Measurements from ENCODE around the gene RRAGC. TPM values are rescaled to one million over a fixed set of nuclear protein-coding genes. Genes with fewer than 3 reads are reported as not detected.

The RRAGC gene
- total and polyA plus RNA-seq, 9 of the 15 experiments (the other 6 are each of a cell fraction or from before 2014, with no cell fraction given) = 3.9 to 16.9 (median 10.9) TPM

DNA sequence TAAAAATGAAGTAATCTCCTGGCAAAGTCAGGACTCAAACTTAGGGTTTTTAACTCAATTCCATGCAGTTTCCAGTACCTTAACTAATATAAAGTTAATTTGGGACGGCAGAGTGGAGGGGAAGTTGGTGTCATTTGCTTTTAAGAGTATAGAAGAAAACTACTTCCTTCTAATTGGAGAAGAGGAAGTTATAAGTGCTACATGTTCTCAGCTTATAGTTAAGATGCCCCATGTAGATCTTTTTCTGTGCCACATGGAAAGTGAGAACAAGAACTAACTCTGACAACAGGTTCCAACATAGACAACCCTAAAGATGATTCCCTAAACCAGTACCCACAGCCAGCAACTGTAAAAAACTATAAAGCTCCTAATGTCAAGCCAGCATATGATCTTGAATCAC is 11.5 kb downstream of the RRAGC start (continued):
- TF ChIP-seq, protein P1, sequence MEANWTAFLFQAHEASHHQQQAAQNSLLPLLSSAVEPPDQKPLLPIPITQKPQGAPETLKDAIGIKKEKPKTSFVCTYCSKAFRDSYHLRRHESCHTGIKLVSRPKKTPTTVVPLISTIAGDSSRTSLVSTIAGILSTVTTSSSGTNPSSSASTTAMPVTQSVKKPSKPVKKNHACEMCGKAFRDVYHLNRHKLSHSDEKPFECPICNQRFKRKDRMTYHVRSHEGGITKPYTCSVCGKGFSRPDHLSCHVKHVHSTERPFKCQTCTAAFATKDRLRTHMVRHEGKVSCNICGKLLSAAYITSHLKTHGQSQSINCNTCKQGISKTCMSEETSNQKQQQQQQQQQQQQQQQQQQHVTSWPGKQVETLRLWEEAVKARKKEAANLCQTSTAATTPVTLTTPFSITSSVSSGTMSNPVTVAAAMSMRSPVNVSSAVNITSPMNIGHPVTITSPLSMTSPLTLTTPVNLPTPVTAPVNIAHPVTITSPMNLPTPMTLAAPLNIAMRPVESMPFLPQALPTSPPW (CRISPR knock-in tag; IDR thresholded peaks at IDR 0.05) = no peak
- no peak for TF ChIP-seq HNRNPK (IDR thresholded peaks at IDR 0.05; ENCODE audit: low read depth, low read length, poor library complexity, severe bottlenecking)
- TF ChIP-seq, protein P2, sequence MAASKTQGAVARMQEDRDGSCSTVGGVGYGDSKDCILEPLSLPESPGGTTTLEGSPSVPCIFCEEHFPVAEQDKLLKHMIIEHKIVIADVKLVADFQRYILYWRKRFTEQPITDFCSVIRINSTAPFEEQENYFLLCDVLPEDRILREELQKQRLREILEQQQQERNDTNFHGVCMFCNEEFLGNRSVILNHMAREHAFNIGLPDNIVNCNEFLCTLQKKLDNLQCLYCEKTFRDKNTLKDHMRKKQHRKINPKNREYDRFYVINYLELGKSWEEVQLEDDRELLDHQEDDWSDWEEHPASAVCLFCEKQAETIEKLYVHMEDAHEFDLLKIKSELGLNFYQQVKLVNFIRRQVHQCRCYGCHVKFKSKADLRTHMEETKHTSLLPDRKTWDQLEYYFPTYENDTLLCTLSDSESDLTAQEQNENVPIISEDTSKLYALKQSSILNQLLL (CRISPR knock-in tag; IDR thresholded peaks at IDR 0.05; ENCODE audit: borderline replicate concordance) = no peak

DNA sequence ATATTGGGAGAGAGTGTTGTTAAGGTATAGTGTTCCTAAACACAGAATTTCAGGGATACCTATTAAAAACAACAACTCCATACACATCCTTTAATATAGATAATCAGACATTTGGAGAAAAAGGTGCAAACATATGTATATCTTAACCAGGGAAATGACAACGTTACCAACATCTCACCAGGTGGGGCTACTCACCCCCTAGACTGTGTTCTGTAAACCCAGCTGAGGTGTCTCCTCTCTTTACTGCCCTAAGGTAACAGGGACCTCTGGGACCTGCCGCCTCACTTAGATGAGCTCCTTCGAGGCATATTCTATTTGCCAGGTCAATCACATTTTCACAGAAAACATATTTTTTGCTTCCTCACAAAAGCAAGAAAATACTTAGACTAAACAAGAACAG is 13.4 kb downstream of the RRAGC start:
- FAIRE-seq (no peak), DNase-seq (ENCODE audit: extremely low read depth in 1 of 4, low spot score in 3 of 4) (no peak), ATAC-seq (peak; percentile 60; the same call in 1 of the 3 replicates)
- Histone ChIP-seq H3K36me3 (ENCODE audit: control insufficient read depth, insufficient read depth, low read length) (peaks cover 53% of the 10 kb centered on the region), H3K9me3 (replicated peaks; ENCODE audit: control insufficient read depth, insufficient read depth, low read depth, low read length) (no peaks in the 10 kb centered on the region), H2AFZ (ENCODE audit: low read depth, low read length) (no peak overlapping the region), H3K9ac (ENCODE audit: insufficient read depth in 1 of 2, low read depth in 2 of 2, low read length in 2 of 2) (no peak overlapping the region), H3K4me3 (no peak overlapping the region), H3K4me2 (ENCODE audit: insufficient read depth, low read length) (no peak overlapping the region), H3K27me3 (ENCODE audit: control insufficient read depth in 2 of 2, insufficient read depth in 2 of 2, low read length in 2 of 2) (no peaks in the 10 kb centered on the region), H4K20me1 (replicated peaks; ENCODE audit: control insufficient read depth, insufficient read depth, low read length) (no peaks in the 10 kb centered on the region), H3K79me2 (ENCODE audit: control insufficient read depth, insufficient read depth, low read length) (no peaks in the 10 kb centered on the region), H3K9me1 (ENCODE audit: control insufficient read depth, insufficient read depth, low read length) (no peaks in the 10 kb centered on the region), H3K4me1 (replicated peaks in 1 of 2; ENCODE audit: control insufficient read depth in 2 of 2, insufficient read depth in 2 of 2, low read length in 2 of 2) (no peaks in the 10 kb centered on the region), H3K27ac (ENCODE audit: extremely low read depth, low read depth, low read length) (no peak overlapping the region)
- POLR2A ChIA-PET = interaction anchor here (0.5 to 4.2 kb wide), 4 partner anchors 12 to 970 kb away, joined by 3 to 22 read pairs (median 3); partner anchors contain the start of gene RRAGC
- CTCF ChIA-PET (ENCODE audit: low intra/inter-chr PET ratio) = no interaction called here
- intact Hi-C loops (cut with micrococcal nuclease) (loop anchor here (5.0 kb wide), 1 partner anchor 246 kb away; no protein-coding TSS in a partner anchor), in situ Hi-C loops (cut with MboI) (no loop called here)
- no peak for TF ChIP-seq PHF20 (IDR thresholded peaks at IDR 0.05; ENCODE audit: partially characterized antibody)
- TF ChIP-seq, protein P3, sequence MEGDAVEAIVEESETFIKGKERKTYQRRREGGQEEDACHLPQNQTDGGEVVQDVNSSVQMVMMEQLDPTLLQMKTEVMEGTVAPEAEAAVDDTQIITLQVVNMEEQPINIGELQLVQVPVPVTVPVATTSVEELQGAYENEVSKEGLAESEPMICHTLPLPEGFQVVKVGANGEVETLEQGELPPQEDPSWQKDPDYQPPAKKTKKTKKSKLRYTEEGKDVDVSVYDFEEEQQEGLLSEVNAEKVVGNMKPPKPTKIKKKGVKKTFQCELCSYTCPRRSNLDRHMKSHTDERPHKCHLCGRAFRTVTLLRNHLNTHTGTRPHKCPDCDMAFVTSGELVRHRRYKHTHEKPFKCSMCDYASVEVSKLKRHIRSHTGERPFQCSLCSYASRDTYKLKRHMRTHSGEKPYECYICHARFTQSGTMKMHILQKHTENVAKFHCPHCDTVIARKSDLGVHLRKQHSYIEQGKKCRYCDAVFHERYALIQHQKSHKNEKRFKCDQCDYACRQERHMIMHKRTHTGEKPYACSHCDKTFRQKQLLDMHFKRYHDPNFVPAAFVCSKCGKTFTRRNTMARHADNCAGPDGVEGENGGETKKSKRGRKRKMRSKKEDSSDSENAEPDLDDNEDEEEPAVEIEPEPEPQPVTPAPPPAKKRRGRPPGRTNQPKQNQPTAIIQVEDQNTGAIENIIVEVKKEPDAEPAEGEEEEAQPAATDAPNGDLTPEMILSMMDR (IDR thresholded peaks at IDR 0.05 in 2 of 3, conservative IDR thresholded peaks at IDR 0.05 in 1 of 3; ENCODE audit: insufficient read depth in 2 of 3, low read depth in 1 of 3, low read length in 3 of 3) = peak; percentile 10 to 30 (median 27); a peak in 4 of 6 replicates
- peak in 1 of 2 experiments; percentile 28; a peak in 1 of 4 replicates for TF ChIP-seq RAD21 (CRISPR knock-in tag; conservative IDR thresholded peaks at IDR 0.05 in 1 of 2, IDR thresholded peaks at IDR 0.05 in 1 of 2)
- BruUV-seq (replicated peaks) = no TSS peak
- 82% methylated on average over 3 of the region's 3 CpGs for WGBS (ENCODE audit: insufficient coverage, low coverage, missing lambda C conversion rate)
